ENCODE results near the gene PMEL.
"Not testable (repeated sequence)": the region's sequence is repeated elsewhere in the genome, so short reads cannot be mapped to it uniquely, and the experiment has no call there.

The PMEL gene

GRCh38 chr12:55965941-55966407 lies at the start of gene PMEL:
TSS of gene PMEL (minus strand) at chr12:55966042. CDS start at chr12:55966011, 31 bp downstream.
- no peak for DNase-seq (ENCODE audit: low read depth in 2 of 2)

- DNase-seq (ENCODE audit: low read depth in 2 of 2), result no peak
These were observed 48.4 kb upstream of the PMEL start for GRCh38 chr12:56014205-56014604.

- DNase-seq (ENCODE audit: low read depth in 2 of 2), result no peak
These were observed 47.6 kb upstream of the PMEL start for GRCh38 chr12:56013482-56013881.

GRCh38 chr12:56011509-56012090 lies 45.8 kb upstream of the PMEL start:
- no peak for DNase-seq (ENCODE audit: low read depth in 2 of 2)

- no peak for DNase-seq (ENCODE audit: low read depth in 2 of 2)
These were observed 44.3 kb upstream of the PMEL start for GRCh38 chr12:56010111-56010570.

GRCh38 chr12:56007564-56008559 lies 42.0 kb upstream of the PMEL start:
- DNase-seq (ENCODE audit: low read depth in 2 of 2), result no peak

- no peak for DNase-seq (ENCODE audit: low read depth in 2 of 2)
These were observed 38.4 kb upstream of the PMEL start for GRCh38 chr12:56004211-56004610.

GRCh38 chr12:56003376-56003775 lies 37.5 kb upstream of the PMEL start:
- DNase-seq (ENCODE audit: low read depth in 2 of 2), result not testable (repeated sequence)

- DNase-seq (ENCODE audit: low read depth in 2 of 2), result no peak
These were observed 35.8 kb upstream of the PMEL start for GRCh38 chr12:56001487-56002100.

GRCh38 chr12:55999999-56000540 lies 34.2 kb upstream of the PMEL start:
- not testable (repeated sequence) for DNase-seq (ENCODE audit: low read depth in 2 of 2)

GRCh38 chr12:55999522-55999921 lies 33.7 kb upstream of the PMEL start:
- DNase-seq (ENCODE audit: low read depth in 2 of 2), result not testable (repeated sequence)

GRCh38 chr12:55997535-55997859 lies 31.7 kb upstream of the PMEL start:
- DNase-seq (ENCODE audit: low read depth in 2 of 2), result no peak

- DNase-seq (ENCODE audit: low read depth in 2 of 2), result peak; percentile 76 to 85
These were observed 31.1 kb upstream of the PMEL start, which contains the start of gene SUOX for GRCh38 chr12:55996715-55997534. TSS of gene SUOX (plus strand) at chr12:55997276. CDS start at chr12:56002222, 4,946 bp downstream.

GRCh38 chr12:55996201-55996714 lies 30.4 kb upstream of the PMEL start:
- DNase-seq (ENCODE audit: low read depth in 2 of 2), result no peak

- DNase-seq (ENCODE audit: low read depth in 2 of 2), result no peak
These were observed 29.5 kb upstream of the PMEL start for GRCh38 chr12:55995366-55995765.

GRCh38 chr12:55993230-55993853 lies 27.5 kb upstream of the PMEL start:
- DNase-seq (ENCODE audit: low read depth in 2 of 2), result no peak

- DNase-seq (ENCODE audit: low read depth in 2 of 2), result no peak
These were observed 25.3 kb upstream of the PMEL start for GRCh38 chr12:55991110-55991509.

- not testable (repeated sequence) for DNase-seq (ENCODE audit: low read depth in 2 of 2)
These were observed 20.1 kb upstream of the PMEL start for GRCh38 chr12:55985976-55986375.

- DNase-seq (ENCODE audit: low read depth in 2 of 2), result no peak
These were observed 19.5 kb upstream of the PMEL start for GRCh38 chr12:55985341-55985740.

GRCh38 chr12:55984861-55985260 lies 19.0 kb upstream of the PMEL start:
- no peak for DNase-seq (ENCODE audit: low read depth in 2 of 2)

All from fibroblast of skin of left quadriceps (primary cell).